Body of pancreas (tissue), 4 donors: ENCODE results near the gene NAP1L5. TPM values are rescaled to one million over a fixed set of nuclear protein-coding genes. Genes with fewer than 3 reads are reported as not detected.

ENCODE experiments used
- ATAC-seq: fragments of 150-250 bp; one replicate; pipeline ENCODE4 v1.9.1; 2016
- DNase-seq, 4 donors: peaks; one replicate each; pipeline ENCODE4 v3.0.0-alpha.2; 2019
- H3K27ac ChIP-seq, 4 donors: fragments of 200-600 bp; sonication (generic); 1 replicate in 3 of 4; 2 replicates in 1 of 4; pipeline versions ENCODE4 v1.5.1 to v1.6.1; 2016 to 2019; ENCODE audit warnings: mild to moderate bottlenecking in 1 of 4, mixed read lengths in 1 of 4, moderate library complexity in 1 of 4
- H3K27me3 ChIP-seq, 2 donors: fragments of 200-600 bp; sonication (generic); one replicate each; pipeline ENCODE4 v1.6.0; 2016; ENCODE audit warnings: mild to moderate bottlenecking in 1 of 2
- H3K36me3 ChIP-seq, 2 donors: fragments of 200-600 bp; sonication (generic); replicated peaks in 1 of 2; 2 replicates each; pipeline ENCODE4 v1.5.1; 2016; ENCODE audit warnings: low read depth in 2 of 2; ENCODE audit not compliant: insufficient read depth in 1 of 2
- H3K4me1 ChIP-seq: fragments of 200-600 bp; sonication (generic); one replicate; pipeline ENCODE4 v1.6.0; 2016
- H3K4me3 ChIP-seq, 2 donors: fragments of 200-600 bp; sonication (generic); 1 replicate in 1 of 2; 2 replicates in 1 of 2; pipeline ENCODE4 v1.5.1; 2016 to 2019
- H3K9me3 ChIP-seq, 3 donors: fragments of 200-600 bp; sonication (generic); 1 replicate in 2 of 3; 2 replicates in 1 of 3; pipeline ENCODE4 v1.5.1; 2016
- POLR2A ChIP-seq, 3 donors: fragments of 450-650 bp; IDR thresholded peaks; one replicate each; pipeline ENCODE4 v1.6.1; 2016; ENCODE audit warnings: antibody characterized with exemption in 3 of 3, mild to moderate bottlenecking in 2 of 3
- WGBS, 2 donors: methylation state at CpG; one replicate each; pipeline ENCODE4 v1.1.5; 2017; 5-methylcytosine and 5-hydroxymethylcytosine counted together
- intact Hi-C: fragments of 100-400 bp; cut with DNase I; formaldehyde crosslinking; loops from one replicate; pipeline ENCODE4 v1.15.1; 2023
- total RNA-seq, 2 donors: library from RNA; depleted of rRNA; stranded (reverse); fragments of >200 nt; gene quantifications; one replicate each; pipeline ENCODE4 v1.1.0, GENCODE V29; 2016
- TF ChIP-seq, protein P1 (sequence below), 7 experiments: fragments of 450-650 bp in 4 of 7; fragments of 200-600 bp in 3 of 7; sonication (generic) in 3 of 7; IDR thresholded peaks; one replicate each; pipeline ENCODE4 v1.5.1; 2016 to 2019; ENCODE audit warnings: antibody characterized with exemption in 7 of 7

The NAP1L5 gene
- total RNA-seq, 2 donors from 2014 or later = 3.1 to 7.3 TPM

DNA sequence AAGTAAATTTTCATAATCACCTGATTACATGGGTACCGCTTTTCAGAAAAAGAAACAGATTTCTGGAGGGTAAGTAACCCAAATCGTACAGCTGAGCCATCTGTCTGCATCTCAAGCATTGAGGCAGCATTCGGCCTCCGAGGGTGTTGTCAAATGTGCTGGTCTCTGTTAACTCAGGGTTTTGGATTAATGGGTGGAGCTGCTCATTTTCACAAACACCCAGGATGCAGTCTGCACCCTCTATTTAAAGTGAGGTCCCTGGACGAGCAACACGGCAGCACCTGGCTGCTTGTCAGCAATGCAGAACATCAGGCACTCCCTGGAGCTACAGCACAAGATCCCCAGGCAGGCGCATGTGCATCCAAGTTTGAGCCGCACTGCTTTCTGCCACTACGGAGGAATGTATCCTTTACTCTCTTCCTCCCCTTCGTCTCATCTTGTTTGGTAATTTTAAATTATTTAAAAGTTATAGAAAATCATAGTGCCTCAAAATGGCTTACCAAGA, 24.7 kb upstream of the NAP1L5 start:
- no peak for DNase-seq
- H3K27me3 ChIP-seq = no peaks in the 10 kb centered on the region
- ATAC-seq = no peak
- no peak overlapping the region for H3K4me3 ChIP-seq
- H3K36me3 ChIP-seq = peaks cover 6 to 12% of the 10 kb centered on the region in 2 donors
- intact Hi-C loops = no loop called here
- H3K9me3 ChIP-seq = peaks cover 0 to 5% (median 0%) of the 10 kb centered on the region in 3 donors
- 88 to 93% methylated on average over 10 of the region's 10 CpGs for WGBS, 2 donors
- H3K4me1 ChIP-seq = no peaks in the 10 kb centered on the region
- H3K27ac ChIP-seq = no peak overlapping the region
- TF ChIP-seq, protein P1, sequence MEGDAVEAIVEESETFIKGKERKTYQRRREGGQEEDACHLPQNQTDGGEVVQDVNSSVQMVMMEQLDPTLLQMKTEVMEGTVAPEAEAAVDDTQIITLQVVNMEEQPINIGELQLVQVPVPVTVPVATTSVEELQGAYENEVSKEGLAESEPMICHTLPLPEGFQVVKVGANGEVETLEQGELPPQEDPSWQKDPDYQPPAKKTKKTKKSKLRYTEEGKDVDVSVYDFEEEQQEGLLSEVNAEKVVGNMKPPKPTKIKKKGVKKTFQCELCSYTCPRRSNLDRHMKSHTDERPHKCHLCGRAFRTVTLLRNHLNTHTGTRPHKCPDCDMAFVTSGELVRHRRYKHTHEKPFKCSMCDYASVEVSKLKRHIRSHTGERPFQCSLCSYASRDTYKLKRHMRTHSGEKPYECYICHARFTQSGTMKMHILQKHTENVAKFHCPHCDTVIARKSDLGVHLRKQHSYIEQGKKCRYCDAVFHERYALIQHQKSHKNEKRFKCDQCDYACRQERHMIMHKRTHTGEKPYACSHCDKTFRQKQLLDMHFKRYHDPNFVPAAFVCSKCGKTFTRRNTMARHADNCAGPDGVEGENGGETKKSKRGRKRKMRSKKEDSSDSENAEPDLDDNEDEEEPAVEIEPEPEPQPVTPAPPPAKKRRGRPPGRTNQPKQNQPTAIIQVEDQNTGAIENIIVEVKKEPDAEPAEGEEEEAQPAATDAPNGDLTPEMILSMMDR (IDR thresholded peaks at IDR 0.05) = no peak

DNA sequence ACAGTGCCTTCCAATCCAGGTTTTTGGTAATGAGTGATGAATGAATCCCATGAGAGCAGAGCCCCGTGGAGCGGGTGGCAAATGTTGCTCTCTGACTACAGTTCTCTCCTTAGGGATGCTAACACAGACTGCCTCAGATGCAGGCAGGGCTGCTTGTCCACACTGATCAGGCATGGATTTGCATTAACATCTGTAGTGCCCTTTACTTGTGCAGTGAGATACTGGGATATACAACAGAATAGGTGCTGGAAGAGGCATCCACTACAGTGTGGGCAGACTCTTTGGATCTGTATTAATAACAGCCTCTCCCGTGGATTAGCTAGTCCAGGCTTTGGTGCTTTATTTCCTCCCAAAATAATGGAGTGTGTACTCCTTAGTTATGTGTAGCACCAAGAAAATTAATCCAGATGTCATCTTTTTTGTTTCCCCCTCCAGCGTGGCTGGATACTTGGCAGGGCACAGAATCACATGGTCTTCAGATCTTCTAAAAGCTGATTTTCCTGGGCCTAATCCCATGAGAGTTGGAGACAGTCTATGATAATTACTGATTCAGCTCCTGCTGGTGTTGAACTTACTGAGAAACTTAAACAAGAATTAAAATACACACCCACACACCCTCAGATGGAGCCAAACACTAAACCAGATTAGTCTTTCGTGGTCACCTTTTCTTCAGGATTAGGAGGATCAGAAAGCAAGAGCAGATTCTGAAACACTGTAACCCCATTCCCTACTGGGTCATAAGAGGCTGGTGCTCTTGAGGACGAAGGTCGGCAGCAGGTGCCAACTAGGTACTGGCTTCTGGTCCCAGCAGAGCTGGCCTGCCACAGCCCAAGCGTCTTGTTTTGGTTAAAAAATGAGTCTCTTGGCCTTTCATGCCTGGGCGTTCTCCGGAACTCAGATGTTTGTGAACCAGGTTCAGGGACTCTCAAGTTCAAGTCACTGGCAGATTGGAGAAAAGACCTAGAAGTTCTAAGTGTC, 23.1 kb upstream of the NAP1L5 start:
- Histone ChIP-seq H3K4me3 (no peak overlapping the region), H3K9me3 (peaks cover 0 to 5% (median 0%) of the 10 kb centered on the region in 3 donors), H3K27ac (no peak overlapping the region), H3K36me3 (peaks cover 0 to 8% of the 10 kb centered on the region in 2 donors), H3K4me1 (no peaks in the 10 kb centered on the region), H3K27me3 (no peaks in the 10 kb centered on the region)
- ATAC-seq (no peak), DNase-seq (no peak)
- intact Hi-C loops = no loop called here
- 83 to 90% methylated on average over 9 to 10 of the region's 10 CpGs for WGBS, 2 donors
- TF ChIP-seq POLR2A (IDR thresholded peaks at IDR 0.05) = no peak
- TF ChIP-seq, protein P1 (IDR thresholded peaks at IDR 0.05) = no peak

DNA sequence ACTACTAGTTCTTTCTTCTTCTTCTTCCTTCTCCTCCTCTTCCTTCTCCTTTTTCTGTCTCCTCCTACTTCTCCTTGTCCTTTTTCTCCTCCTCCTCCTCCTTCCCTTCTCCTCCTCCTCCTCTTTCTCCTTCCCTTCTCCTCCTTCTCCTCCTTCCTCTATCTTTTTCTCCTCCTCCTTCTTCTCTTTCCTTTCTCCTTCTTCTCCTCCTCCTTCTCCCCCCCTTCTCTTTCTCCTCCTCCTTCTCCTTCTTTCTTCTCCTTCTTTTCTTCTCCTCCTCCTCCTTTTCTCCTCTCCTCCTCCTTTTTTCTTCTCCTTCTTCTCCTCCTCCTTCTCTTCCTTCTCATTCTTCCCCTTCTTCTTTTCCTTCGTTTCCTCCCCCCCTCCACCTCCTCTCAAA, 21.8 kb upstream of the NAP1L5 start:
- Histone ChIP-seq H3K4me1 (no peaks in the 10 kb centered on the region), H3K36me3 (peaks cover 0 to 8% of the 10 kb centered on the region in 2 donors), H3K27ac (no peak overlapping the region), H3K27me3 (no peaks in the 10 kb centered on the region), H3K4me3 (no peak overlapping the region), H3K9me3 (peaks cover 0 to 5% (median 0%) of the 10 kb centered on the region in 3 donors)
- ATAC-seq (no peak), DNase-seq (no peak)
- 94 to 98% methylated on average over 1 of the region's 1 CpG for WGBS, 2 donors
- no peak for TF ChIP-seq POLR2A (IDR thresholded peaks at IDR 0.05)
- TF ChIP-seq, protein P1 (IDR thresholded peaks at IDR 0.05) = no peak
- intact Hi-C loops = no loop called here

DNA sequence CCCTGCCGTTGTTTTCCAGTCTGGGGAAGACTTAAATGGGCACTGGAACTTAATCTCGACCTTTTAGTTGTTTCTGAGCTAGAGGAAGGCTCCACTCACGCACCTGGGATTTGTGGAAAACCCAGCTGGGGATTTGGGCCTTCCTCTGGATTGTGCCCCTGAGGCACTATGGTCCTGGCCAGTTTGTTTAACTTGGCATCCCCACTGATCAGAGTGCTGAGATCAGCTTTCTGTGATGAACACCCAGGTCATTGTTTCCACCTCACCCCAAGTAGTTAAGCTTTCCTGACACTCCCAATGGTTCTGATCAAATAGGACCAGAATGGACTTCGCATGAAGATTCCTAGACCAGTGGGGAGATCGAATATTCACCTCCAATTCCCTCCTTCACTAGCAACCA, 20.5 kb upstream of the NAP1L5 start:
- no peak for DNase-seq
- intact Hi-C loops = no loop called here
- Histone ChIP-seq H3K27me3 (no peaks in the 10 kb centered on the region), H3K27ac (no peak overlapping the region), H3K36me3 (peaks cover 0 to 2% of the 10 kb centered on the region in 2 donors), H3K4me3 (no peak overlapping the region), H3K9me3 (peaks cover 0 to 5% (median 0%) of the 10 kb centered on the region in 3 donors), H3K4me1 (no peaks in the 10 kb centered on the region)
- WGBS, 2 donors = 97 to 100% methylated on average over 4 to 5 of the region's 5 CpGs
- no peak for ATAC-seq
- no peak for TF ChIP-seq POLR2A (IDR thresholded peaks at IDR 0.05)
- TF ChIP-seq, protein P1 (IDR thresholded peaks at IDR 0.05) = no peak
